Measurements from ENCODE around the gene BUD23.
A peak's percentile ranks its signal among the peaks of the same experiment; 100 is the strongest.
"Not testable (repeated sequence)": the region's sequence is repeated elsewhere in the genome, so short reads cannot be mapped to it uniquely, and the experiment has no call there.

Gene BUD23

GRCh38 chr7:73683056-73683787 is at the start of gene BUD23, which contains the start of gene DNAJC30:
Gene BUD23, plus strand, starts transcription at chr7:73683597. Its CDS starts 29 bp downstream, at chr7:73683626.
Gene DNAJC30, minus strand, starts transcription at chr7:73683453. Its CDS starts 30 bp downstream, at chr7:73683423.
- DNase-seq = peak; percentile 60

GRCh38 chr7:73633844-73634243 is 49.6 kb upstream of the BUD23 start:
- DNase-seq = no peak

- DNase-seq = no peak
Observed at GRCh38 chr7:73635428-73636200, 47.8 kb upstream of the BUD23 start.

GRCh38 chr7:73638911-73639310 is 44.5 kb upstream of the BUD23 start:
- DNase-seq = no peak

GRCh38 chr7:73642834-73643233 is 40.6 kb upstream of the BUD23 start:
- no peak for DNase-seq

GRCh38 chr7:73644688-73645286 is 38.6 kb upstream of the BUD23 start:
- DNase-seq = no peak

GRCh38 chr7:73645643-73646174 is 37.7 kb upstream of the BUD23 start:
- no peak for DNase-seq

- DNase-seq = no peak
Observed at GRCh38 chr7:73646785-73647724, 36.3 kb upstream of the BUD23 start.

GRCh38 chr7:73647725-73648592 is 35.4 kb upstream of the BUD23 start:
- DNase-seq = no peak

GRCh38 chr7:73648593-73649332 is 34.6 kb upstream of the BUD23 start:
- no peak for DNase-seq

- no peak for DNase-seq
Observed at GRCh38 chr7:73649576-73649975, 33.8 kb upstream of the BUD23 start.

GRCh38 chr7:73650524-73650923 is 32.9 kb upstream of the BUD23 start:
- DNase-seq = no peak

- DNase-seq = no peak
Observed at GRCh38 chr7:73652541-73652949, 30.9 kb upstream of the BUD23 start.

- not testable (repeated sequence) for DNase-seq
Observed at GRCh38 chr7:73655309-73655708, 28.1 kb upstream of the BUD23 start.

GRCh38 chr7:73659983-73660382 is 23.4 kb upstream of the BUD23 start:
- DNase-seq = no peak

GRCh38 chr7:73660594-73660993 is 22.8 kb upstream of the BUD23 start:
- DNase-seq = not testable (repeated sequence)

GRCh38 chr7:73663033-73663432 is 20.4 kb upstream of the BUD23 start:
- no peak for DNase-seq

- no peak for DNase-seq
Observed at GRCh38 chr7:73667344-73668102, 15.9 kb upstream of the BUD23 start, which contains the start of gene VPS37D. Gene VPS37D, plus strand, starts transcription at chr7:73667831. Its CDS starts 128 bp downstream, at chr7:73667959.

- no peak for DNase-seq
Observed at GRCh38 chr7:73668103-73668885, 15.1 kb upstream of the BUD23 start.
